Kidney epithelial cell (primary cell): ENCODE data around the gene CYTH4. TPM values are rescaled to one million over a fixed set of nuclear protein-coding genes. Genes with fewer than 3 reads are reported as not detected.

Experiments used
- DNase-seq: peaks from one replicate; pipeline ENCODE4 v3.0.0-alpha.2; 2010; ENCODE audit warnings: low read depth
- H3K27me3 ChIP-seq: 2 replicates; pipeline ENCODE4 v1.6.0; 2011; ENCODE audit warnings: low read length; ENCODE audit not compliant: control insufficient read depth, insufficient read depth
- H3K36me3 ChIP-seq: 2 replicates; pipeline ENCODE4 v1.5.1; 2011; ENCODE audit warnings: low read length; ENCODE audit not compliant: control insufficient read depth, insufficient read depth
- H3K4me3 ChIP-seq: 2 replicates; pipeline ENCODE4 v1.5.1; 2011; ENCODE audit warnings: low read depth, mild to moderate bottlenecking, control low read depth, low read length
- total RNA-seq: library from RNA; depleted of rRNA; stranded (reverse); fragments of >200 nt; gene quantifications from 2 replicates; pipeline ENCODE4 v1.2.3, GENCODE V29; 2015
- TF ChIP-seq, protein P1 (sequence below): IDR thresholded peaks from 2 replicates; pipeline ENCODE4 v1.5.1; 2011; ENCODE audit warnings: mild to moderate bottlenecking, moderate library complexity, low read length, control low read depth, inconsistent platforms; ENCODE audit not compliant: insufficient read depth, poor library complexity, severe bottlenecking

The CYTH4 gene
- total RNA-seq, 1 donor from 2014 or later = not detected

DNA sequence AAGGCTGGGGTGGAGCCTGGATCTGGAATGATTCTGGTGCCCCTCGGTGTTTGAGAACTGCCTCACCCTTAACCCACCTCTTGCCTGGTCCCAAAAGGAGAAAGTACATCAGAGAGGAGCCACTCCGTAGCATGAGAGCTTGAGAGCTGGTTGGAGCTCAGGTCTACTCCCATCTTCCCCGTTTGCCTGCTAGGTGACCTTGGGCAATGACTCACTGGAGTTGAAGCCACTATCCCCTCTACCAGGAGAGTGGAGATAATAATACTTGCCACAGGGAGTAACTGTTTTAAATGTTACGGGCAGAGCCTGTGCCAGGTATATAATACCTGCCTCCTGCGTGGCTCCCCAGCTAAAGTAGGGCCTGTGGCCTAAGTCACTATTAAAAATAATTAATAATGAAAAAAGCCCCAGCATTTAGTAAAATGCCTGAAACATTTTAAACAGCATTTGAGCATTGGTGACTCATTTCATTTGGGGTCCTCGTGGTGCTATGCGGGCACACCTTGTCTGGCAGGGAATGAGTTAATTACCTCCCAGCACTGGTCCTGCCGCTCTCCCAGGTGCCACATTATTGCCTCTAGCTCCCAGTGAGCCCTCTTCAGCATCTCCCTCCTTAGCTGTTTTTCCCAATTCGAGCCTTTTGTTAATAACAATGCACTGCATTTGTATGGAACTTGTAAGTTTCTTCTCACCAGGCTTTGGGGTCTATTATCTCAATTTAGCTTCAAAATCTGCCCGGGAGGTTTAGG lies 22.5 kb downstream of the CYTH4 start:
- no peak overlapping the region for H3K4me3 ChIP-seq
- DNase-seq = no peak
- TF ChIP-seq, protein P1, sequence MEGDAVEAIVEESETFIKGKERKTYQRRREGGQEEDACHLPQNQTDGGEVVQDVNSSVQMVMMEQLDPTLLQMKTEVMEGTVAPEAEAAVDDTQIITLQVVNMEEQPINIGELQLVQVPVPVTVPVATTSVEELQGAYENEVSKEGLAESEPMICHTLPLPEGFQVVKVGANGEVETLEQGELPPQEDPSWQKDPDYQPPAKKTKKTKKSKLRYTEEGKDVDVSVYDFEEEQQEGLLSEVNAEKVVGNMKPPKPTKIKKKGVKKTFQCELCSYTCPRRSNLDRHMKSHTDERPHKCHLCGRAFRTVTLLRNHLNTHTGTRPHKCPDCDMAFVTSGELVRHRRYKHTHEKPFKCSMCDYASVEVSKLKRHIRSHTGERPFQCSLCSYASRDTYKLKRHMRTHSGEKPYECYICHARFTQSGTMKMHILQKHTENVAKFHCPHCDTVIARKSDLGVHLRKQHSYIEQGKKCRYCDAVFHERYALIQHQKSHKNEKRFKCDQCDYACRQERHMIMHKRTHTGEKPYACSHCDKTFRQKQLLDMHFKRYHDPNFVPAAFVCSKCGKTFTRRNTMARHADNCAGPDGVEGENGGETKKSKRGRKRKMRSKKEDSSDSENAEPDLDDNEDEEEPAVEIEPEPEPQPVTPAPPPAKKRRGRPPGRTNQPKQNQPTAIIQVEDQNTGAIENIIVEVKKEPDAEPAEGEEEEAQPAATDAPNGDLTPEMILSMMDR = no peak
- no peaks in the 10 kb centered on the region for H3K36me3 ChIP-seq
- no peaks in the 10 kb centered on the region for H3K27me3 ChIP-seq

DNA sequence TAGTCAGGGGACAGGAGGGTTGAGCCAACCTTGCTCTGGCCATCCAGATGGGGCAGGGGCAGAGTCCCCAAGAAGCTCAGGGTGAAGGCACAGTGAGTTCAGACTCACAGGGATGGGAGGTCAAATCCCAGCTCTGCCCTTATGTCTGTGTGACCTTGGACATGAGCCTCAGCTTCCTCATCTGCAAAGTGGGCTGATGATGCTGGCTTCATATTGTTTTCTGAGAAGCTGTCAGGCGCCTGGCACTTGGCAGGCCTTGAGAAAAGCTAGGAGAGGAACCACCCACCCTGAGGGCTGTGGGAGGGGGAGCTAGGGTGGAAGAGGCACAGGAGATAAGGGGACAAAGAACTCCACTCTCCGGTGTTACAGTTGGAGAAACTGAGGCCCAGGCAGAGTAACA lies 23.6 kb downstream of the CYTH4 start:
- Histone ChIP-seq H3K36me3 (no peaks in the 10 kb centered on the region), H3K27me3 (no peaks in the 10 kb centered on the region), H3K4me3 (no peak overlapping the region)
- TF ChIP-seq, protein P1 = no peak
- no peak for DNase-seq

DNA sequence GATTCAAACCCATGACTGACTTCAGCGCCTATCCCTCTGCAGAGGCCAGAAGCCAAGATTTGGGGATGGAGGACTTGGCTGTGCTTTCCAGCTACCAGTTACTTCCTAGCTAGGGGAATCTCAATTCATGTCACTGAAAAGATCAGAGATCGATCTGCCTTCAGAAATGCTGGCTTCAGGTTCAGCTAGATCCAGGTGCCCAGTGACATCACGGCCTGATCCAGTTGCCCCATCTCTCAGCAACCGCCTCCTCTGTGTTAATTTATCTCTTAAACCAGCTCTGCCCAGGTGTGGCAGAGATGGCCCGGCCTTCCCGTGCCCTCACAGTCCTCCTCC lies 24.2 kb downstream of the CYTH4 start:
- TF ChIP-seq, protein P1 = no peak

DNA sequence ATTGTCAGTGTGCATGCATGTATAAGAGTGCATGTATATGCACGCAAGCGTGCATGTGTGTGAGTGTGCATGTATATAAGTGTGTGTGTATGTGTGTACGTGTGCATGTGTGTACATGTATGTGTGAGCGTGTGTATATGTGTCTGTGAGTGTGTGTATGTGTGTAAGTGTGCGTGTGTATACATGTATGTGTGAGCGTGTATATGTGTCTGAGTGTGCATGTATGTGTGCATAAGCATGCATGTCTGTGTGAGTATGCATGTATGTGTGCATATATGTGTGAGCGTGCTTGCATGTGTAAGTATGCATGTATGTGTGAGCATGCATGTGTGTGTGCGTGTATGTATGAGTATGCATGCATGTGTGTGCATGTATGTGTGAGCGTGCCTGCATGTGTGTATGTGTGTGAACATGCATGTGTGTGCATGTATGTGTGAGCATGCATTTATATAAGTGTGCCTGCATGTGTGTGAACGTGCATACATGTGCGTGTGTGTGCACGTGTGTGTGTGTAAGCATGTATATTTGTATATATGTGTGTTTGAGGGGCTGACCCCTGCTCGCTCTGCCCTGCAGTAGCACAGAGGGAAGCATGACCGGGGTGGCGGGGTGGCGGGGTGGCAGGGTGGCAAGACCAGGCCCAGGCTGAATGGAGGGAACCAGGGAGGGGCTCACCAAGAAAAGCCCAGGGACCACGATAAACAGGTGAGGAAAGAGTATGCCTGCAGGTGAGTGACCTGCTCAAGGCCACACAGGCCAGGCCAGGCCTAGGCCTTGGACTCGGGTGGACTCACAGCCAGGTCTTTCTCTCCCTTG lies 26.3 kb downstream of the CYTH4 start:
- TF ChIP-seq, protein P1 = no peak
- Histone ChIP-seq H3K4me3 (no peak overlapping the region), H3K27me3 (no peaks in the 10 kb centered on the region), H3K36me3 (no peaks in the 10 kb centered on the region)
- DNase-seq = no peak

More for the DNA sequence above, 24.2 kb downstream of the CYTH4 start:
- Histone ChIP-seq H3K4me3 (no peak overlapping the region), H3K27me3 (no peaks in the 10 kb centered on the region), H3K36me3 (no peaks in the 10 kb centered on the region)
- no peak for DNase-seq

DNA sequence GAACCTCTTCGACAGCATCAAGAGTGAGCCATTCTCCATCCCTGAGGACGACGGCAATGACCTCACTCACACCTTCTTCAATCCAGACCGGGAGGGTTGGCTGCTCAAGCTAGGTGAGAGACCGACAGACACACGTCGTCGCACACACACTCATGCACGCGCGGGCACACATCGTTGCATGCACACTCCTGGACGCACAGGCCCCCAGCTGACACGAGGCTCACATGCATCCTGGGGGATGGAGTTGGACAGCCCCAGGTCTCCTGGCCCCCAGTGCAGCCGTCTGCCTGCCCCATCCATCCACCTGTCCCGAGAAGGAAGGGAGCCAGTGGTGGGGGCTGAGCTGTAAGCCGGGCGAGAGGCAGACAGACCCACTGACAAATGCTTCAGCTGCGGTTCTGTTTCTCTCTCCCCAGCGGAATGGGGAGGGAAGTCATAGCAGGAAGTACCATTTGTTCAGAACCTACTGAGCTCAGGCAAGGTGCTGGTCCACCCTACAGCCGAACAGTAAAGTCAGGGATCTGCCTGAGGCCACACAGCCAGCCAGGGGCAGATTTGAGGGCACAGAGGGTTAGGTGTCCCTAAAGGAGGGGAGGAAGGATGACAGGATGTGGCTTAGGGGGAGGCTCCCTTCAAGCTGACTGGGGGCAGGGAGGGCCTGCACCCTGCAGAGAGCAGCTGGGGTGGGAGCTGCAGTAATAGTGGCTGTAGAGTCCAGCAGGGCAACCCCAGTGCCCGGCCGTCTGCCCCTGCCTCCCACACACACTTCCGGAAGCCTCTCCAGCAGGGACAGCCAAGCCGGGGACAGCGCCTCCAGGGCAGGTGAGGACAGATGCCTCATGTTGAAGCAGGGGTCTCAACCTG lies 27.1 kb downstream of the CYTH4 start:
- H3K4me3 ChIP-seq = no peak overlapping the region
- no peak for DNase-seq
- no peaks in the 10 kb centered on the region for H3K27me3 ChIP-seq
- TF ChIP-seq, protein P1 = no peak
- no peaks in the 10 kb centered on the region for H3K36me3 ChIP-seq
